GF-D8 (cell line): Measurements from ENCODE around the gene EXD1.
A peak's percentile ranks its signal among the peaks of the same experiment; 100 is the strongest.
"Not testable (repeated sequence)": the region's sequence is repeated elsewhere in the genome, so short reads cannot be mapped to it uniquely, and the experiment has no call there.

Experiments
- DNase-seq: peaks from one replicate; lab custom pipeline; 2025; lab: John Stamatoyannopoulos, UW

The EXD1 gene, protein sequence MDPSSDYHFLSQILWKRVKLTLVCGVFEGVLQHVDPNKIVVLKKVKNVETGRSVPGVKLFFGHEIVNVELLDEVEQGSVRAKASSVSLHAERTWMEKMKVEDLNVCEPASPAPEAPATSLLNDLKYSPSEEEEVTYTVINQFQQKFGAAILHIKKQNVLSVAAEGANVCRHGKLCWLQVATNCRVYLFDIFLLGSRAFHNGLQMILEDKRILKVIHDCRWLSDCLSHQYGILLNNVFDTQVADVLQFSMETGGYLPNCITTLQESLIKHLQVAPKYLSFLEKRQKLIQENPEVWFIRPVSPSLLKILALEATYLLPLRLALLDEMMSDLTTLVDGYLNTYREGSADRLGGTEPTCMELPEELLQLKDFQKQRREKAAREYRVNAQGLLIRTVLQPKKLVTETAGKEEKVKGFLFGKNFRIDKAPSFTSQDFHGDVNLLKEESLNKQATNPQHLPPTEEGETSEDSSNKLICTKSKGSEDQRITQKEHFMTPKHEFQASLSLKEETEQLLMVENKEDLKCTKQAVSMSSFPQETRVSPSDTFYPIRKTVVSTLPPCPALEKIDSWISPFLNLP

DNA sequence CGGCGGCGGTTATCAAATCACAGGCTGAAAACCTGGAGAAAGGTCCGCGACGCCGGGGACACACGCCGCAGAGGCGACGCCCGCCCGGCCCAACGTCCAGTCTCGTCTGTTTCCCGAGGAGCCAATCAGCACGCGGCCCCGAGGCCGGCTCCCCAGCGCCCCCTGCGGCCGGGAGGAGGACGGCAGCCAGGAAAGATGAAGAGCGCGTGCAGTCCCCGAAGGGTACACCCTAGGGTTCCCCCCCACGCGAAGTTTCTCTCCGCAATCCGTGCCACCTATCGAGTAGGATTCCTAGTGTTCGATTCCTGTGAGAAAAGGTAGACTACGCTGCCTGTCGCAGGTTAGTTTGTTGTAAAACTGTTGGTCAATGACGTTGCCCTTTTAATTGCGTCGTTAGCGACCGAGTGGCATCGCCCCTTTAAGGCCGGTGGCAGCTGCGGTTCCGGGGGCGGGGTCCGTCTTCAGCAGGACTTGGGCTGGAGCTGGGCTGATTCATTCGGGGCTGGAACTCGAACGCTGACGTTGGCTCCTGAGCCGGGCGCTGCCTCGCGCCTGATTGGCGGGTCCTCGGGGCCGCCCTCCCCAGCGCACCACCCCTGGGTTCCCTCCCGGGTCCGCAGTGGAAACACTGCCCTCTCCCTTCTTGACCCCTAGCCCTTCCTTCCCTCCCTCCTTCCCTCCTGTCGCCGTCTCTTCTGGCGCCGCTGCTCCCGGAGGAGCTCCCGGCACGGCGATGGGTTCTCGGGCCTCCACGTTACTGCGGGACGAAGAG lies at the start of gene EXD1, which contains the start of gene CHP1:
Gene EXD1 (minus strand): TSS at position 108 of the 772 bp plus-strand sequence. CDS start 4,182 bp downstream, outside the sequence.
Gene CHP1 (plus strand): TSS at position 619 of the 772 bp plus-strand sequence. CDS start 115 bp downstream, at position 734.
- peak; percentile 67 for DNase-seq

DNA sequence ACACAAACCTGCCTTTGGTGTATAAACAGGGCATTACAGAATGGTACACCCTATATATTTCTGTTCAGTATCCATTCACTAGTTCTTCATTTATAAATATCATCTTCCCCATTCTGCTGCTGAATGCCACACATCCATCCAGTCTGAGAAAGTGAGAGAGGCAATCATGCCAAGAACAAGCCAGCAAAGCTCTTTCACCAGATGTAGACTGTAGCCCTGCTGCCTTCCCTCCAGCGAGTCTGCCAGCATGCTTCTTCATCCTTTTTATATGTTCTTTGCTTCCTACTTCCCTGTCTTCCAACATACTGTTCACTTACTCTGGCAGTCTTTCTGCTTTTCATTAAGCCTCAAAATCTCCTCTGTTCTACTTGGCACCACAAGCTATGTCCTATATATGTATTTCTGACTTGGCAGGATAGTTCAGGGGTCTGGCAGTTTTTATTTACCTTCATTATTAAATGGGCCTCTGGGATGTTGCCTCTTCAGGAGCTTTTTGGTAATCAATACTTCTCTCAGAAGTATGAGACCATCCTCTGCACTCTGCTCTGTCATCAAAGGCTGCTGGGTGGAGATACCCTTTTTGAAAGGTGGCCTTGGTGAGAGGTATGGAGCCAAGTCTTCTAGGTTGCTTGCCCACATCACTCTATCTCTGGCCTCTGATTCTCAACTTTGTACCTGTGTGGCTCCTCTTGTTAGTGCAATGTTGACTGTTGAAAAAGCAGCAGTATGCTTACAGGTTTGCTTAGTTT lies 49.2 kb upstream of the EXD1 start:
- no peak for DNase-seq

DNA sequence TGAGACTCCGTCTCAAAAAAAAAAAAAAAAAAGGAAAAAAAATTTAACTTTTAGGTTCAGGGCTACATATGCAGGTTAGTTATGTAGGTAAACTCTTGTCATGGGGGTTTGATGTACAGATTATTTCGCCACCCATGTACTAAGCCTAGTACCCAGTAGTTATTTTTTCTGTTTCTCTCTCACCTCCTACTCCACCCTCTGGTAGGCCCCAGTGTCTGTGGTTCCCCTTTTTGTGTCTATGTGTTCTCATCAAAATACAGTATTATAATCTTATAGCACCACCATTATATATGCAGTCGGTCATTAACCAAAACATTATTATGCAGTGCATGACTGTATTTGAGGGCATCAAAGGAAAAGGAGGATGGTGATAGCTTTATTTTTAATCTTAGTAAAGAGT lies 47.8 kb upstream of the EXD1 start:
- DNase-seq, result no peak

DNA sequence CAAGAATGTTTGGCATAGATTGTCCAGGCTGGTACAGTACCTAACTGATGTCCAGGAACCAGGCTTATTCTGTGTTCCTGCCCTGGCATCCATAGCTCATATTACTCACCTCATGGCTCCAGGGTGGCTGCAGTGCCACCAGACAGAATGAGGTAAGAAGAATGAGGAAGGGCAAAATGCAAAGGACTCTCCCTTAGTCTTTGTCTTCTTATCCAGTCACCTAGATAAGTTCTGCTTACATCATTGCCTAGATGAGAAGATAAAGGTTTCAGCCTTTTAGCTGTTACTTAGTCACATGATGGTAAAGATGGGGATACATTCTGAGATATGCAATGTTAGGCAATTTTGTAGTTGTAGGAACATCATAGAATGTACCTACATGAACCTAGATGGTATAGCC lies 46.3 kb upstream of the EXD1 start:
- no peak for DNase-seq

DNA sequence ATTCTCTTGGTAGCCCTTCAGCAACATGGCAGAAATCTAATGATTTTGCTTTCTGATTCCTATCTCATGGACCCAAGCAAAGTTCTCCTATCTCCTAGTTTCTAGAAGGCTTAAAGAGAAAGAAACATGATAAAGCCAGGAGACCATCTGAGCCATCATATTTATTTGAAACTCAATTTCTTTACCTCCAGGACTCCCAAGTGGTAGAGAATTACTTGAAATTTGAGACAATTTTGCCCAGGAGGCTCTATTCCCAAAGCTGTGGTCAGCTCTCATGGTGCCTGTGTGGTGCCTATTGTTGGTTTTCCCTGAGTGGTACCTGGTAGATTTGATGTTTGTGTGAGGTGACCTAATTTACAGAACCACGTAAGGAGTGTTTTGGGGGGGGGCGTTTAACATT lies 39.3 kb upstream of the EXD1 start:
- no peak for DNase-seq

DNA sequence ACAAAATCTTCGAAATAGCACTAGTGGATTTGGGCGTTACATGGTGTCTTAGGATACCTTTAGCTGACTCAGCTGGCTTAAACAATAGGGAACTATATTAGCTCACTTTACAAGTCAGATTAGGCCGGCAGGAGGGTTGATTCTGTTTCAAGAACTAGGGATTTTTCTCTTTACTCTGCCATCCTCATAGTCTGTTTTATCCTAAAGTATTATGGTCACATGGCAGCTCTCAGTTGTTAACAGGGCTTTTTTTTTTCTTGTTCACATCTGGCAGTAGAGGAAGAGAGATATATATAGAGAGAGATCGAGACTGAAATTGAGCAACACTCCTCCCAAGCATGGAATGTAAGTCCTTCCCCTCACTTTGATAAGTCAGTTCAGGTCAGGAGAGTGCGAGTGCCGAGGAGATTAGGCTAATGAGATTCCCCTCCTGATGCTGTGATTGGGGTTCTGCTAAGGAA lies 33.4 kb upstream of the EXD1 start:
- DNase-seq, result no peak

DNA sequence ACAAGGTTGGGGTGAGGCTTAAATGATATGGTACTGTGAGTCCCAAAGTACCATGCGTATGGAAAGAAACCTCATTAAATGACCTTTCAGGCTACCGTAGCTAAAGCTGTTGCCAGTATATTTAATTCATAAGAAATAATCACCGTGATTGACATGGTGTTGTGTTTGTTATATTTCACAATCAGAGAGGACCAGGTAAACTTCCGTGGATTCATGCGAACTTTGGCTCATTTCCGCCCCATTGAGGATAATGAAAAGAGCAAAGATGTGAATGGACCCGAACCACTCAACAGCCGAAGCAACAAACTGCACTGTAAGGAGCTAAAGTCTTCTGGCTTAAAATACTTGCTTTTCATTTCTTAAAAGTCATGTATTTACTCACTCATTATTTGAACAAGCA lies 32.0 kb upstream of the EXD1 start:
- DNase-seq, result no peak

DNA sequence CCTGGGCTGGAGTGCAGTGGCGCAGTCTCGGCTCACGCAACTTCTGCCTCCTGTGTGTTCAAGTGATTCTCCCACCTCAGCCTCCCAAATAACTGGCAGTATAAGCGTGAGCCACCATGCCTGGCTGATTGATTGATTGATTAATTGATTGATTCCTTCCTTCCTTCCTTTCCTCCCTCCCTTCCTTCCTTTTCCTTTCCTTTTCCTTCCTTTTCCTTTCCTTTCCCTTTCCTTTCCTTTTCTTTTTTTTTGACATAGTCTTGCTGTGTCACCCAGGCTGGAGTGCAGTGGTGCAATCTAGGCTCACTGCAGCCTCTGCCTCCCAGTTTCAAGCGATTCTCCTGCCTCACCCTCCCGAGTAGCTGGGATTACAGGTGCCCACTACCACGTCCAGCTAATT lies 30.4 kb upstream of the EXD1 start:
- DNase-seq, result not testable (repeated sequence)

DNA sequence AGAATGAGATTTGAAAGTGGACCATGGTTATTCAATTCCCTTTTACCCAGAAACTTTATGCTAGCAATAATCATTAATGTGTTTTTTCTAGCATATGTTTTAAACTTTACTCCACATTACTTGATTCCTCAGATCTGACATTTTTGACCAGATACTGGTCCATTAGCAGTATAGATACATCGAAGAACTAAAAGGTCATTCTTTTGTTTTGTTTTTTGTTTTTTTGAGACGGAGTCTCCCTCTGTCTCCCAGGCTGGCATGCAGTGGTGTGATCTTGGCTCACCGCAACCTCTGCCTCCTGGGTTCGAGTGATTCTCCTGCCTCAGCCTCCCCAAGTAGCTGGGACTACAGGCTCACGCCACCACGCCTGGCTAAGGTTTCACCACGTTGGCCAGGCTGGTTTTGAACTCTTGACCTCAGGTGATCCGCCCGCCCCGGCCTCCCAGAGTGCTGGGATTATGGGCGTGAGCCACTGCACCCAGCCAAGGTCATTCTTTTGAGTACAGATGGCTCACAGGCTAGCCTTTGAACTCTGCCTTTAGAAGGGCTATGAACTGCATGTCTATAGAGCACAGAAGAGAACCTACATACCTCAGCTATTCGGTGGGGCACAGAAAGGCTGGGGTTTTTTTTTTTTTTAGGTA lies 29.1 kb upstream of the EXD1 start:
- no peak for DNase-seq

DNA sequence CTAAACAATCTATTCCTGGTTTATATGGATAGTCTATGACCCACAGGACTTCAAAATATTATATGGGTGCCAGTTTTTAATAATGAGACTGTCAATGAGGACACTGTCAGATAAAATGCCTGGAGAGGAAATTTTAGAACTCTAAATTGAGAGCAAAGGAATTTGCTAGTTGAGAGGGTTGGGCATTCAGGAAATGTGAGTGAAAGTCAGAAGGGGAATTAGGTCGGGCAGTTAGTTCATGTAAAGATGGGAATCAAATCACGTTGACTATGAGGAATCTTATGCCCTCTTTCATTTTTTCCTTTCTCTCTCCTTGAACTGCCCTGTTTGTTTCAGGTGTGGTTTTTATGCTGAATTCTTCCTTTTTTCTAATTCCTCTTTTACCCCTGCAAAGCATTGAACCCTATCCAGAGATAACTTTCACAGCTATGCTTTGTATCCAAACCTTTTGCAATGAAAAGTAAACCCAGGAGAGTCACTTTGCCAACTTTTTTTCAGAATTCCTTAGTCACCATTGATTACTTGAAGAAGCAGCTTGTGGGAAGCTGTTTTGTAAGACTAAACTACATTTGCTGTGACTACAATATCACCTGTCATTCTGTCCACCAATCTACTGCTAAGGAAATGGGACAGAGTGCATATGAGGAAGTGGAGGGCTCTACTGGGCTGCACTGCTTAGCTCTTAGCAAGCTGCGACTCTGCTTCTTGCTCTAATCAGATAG lies 28.4 kb upstream of the EXD1 start:
- DNase-seq, result peak; percentile 17

DNA sequence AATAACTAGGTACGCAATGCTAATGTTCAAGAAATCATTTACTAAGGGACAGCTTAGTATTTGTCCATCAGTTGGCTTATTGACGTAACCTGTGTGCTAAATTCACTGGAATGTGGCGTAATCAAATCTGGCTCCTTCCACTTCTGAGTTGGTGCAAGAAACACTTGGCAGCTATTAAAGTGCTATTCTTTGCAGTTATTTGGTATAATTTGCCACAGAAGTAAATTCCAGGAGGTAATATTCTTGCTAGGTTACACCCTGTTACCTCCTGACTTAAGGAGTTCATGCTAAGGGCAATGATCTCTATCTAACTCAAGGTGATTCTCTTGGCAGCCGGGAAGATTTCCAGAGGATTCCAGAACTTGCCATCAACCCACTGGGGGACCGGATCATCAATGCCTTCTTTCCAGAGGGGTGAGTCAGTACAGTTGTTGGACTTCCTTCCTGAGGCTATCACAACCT lies 26.1 kb upstream of the EXD1 start:
- no peak for DNase-seq

DNA sequence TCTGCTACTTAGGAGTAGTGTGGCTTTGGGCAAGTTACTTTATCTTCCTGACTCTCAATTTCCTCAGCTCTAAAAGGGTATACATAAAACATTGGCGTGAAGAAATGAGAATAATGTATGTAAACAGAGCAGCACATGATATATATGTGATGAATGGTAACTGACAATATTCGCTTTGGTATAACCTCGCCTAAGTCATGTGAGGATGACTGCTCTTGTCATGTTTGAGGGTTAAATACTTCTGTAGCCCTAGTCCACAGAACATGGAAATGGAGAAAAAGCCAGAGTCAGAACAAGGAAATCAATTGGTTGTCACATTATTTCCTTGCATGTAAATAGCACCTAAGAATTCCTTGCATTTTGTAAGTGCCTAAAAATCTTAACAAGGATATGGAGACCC lies 25.5 kb upstream of the EXD1 start:
- DNase-seq, result no peak

DNA sequence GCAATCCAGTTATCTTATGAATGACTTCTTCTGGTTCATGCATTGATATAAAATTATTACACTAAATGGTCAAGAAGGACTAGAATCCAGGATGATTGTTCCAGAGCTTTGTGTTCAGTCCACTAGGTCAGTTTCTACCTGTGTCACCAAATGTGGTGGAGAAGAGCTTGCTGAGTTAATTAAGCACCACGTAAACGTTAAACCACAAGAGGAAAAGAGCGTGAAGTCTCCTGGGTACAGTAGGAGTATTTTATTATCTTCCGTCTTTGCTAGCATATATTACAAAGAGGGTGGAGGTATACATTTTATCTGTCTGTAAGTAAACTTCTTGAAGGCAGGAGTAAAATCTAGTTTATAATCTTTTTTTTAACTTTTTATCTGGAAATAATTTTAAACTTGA lies 24.0 kb upstream of the EXD1 start:
- peak; percentile 26 for DNase-seq

DNA sequence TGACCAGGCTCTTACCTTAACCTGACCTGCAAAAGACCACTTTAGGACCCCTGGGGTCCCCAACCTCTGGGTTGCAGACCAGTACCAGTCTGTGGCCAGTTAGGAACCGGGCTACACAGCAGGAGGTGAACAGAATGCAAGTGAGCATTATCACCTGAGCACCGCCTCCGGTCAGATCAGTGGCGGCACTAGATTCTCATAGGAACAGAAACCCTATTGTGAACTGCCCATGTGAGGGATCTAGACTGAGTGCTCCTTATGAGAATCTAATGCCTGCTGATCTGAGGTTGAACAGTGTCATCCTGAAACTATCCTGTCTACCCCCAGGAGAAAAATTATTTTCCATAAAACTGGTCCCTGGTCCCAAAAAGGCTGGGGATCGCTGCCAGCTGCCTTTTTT lies 20.9 kb upstream of the EXD1 start:
- no peak for DNase-seq

DNA sequence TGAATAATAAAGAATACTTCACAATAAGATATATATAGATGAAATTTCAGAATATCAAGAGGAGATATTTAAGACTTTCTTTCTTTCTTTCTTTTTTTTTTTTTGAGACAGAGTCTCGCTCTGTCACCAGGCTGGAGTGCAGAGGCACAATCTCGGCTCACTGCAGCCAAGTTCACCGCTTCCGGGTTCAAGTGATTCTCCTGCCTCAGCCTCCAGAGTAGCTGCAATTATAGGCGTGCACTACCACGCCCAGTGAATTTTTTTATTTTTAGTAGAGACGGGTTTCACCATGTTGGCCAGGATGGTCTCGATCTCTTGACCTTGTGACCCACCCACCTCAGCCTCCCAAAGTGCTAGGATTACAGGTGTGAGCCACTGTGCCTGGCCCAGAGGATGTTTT lies 20.2 kb upstream of the EXD1 start:
- DNase-seq, result not testable (repeated sequence)

DNA sequence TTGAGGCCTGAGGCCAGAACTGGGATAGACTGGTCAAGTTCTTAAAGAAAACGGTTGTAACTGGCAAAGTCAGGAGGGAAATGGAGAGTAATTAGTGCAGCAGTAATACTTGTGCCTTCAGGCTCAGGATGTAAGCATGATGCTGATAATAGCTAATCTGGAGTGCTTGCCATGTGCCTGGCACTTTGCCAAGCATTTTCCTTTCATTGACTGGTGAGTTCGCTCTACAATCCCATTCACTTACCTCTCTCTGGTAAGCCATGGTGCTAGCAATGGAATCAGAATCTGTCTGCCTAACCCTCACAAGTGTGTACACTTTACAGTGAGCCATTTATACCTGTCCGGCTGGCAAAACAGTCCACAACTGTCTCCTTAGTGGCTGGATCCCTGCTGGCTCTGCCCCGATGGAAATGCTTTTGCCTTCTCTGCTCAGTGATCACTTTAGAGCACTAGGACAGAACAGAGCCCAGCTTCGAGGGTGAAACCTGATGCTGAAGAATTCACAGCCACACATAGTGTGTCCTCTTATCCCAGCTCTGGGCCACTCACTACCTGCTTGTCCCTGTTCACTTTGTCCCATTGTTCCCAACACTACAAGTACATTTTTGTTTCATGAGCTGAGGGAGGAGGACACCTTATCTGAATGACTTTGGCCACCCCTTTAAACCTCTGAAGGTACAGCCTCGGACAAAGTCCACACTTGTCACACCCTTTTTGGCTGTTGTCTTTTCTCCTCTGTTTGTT lies 10.8 kb upstream of the EXD1 start:
- DNase-seq, result no peak

DNA sequence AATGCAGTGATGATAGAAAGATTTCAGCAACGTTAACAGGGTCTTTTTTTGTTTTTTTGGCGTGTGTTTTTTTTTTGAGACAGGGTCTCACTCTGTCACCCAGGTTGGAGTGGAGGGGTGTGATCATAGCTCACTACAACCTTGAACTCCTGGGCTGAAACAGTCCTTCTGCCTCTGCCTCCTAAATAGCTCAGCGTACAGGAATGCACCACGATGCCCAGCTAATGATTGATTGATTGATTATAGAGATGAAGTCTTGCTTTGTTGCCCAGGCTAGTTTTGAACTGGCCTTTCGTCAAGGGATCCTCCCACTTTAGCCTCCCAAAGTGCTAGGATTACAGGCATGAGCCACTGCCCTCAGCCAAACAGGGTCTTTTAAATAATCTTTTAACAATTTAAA lies 7.5 kb upstream of the EXD1 start:
- no peak for DNase-seq

DNA sequence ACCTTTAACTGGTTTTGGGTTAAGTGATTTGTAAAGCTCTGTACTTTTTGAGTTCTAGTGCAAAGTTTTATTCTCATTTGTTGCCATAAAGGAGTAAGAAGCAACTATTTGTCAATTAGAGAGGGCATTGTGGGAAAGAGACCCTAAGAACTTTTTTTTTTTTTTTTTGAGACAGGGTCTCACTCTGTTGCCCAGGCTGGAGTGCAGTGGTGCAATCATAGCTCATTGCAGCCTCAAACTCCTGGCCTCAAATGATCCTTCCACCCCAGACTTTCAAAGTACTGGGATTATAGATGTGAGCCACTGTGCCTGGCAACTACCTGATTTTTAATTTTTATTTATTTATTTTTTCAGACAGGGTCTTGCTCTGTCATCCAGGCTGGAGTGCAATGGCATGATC lies 5.4 kb upstream of the EXD1 start:
- DNase-seq, result no peak

DNA sequence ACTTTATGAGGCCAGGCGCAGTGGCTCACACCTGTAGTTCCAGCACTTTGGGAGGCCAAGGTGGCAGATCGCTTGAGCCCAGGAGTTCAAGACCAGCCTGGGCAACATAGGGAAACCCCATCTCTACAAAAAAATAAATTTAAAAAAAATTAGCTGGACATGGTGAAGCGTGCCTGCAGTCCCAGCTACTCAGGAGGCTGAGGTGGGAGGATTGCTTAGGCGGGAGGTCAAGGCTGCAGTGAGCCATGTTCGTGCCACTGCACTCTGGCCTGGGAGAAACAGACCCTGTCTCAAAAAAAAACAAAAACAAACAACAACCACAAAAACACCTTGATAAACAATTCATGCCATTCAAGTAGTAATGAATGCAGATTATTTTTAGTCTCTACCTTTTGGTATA lies 4.7 kb upstream of the EXD1 start:
- DNase-seq, result not testable (repeated sequence)

DNA sequence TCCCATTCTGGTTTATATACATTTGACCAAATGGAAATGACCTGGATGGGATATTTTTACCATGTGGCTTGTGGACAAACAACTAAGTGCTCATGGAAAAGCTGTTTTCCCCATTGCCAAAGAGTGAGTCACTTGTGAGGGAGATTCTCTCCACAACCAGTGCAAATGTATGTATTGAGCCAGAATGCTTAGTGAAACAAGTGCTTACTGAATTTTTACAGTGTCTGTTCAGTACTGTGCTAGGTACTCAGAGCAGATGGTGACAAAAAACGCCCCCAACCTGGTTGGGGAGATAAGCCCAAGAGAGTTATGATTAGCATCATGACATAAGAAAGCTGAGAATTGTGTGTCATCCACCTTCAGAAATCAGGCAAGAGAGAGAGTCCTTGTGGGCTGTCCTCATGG lies 2.8 kb upstream of the EXD1 start:
- no peak for DNase-seq
